Measurements from ENCODE around the gene CRBN.

DNA sequence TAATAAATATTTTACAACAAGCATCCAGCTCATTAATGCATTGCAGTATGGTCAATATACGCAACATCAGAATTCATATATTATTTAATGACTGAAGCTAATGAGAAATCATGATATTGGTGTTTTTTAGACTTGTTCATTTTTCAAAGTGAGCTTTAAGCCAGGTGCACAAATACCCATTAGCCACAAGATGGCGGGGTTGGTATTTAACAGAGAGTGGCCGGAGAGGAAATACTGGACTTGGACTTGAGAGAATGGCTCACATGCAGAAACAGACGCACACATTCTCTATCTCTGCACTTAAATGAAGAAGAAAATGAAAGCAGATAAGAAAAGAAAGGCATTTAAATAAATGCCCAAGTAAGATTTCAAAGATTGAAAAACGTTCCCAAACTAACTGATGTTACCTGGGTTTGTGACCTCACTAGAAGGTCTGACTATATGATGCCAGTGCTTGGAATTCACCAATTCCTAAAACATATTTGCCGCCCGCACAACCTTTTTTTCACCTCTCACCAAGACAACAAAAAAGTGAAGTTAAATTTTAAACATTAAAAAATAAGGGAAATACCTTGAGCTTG lies 21.2 kb upstream of the CRBN start:
- TF ChIP-seq EZH2phosphoT487 (IDR thresholded peaks at IDR 0.05; ENCODE audit: insufficient read depth, low read depth) (no peak), EZH2 (IDR thresholded peaks at IDR 0.05; ENCODE audit: insufficient read depth, poor library complexity, severe bottlenecking) (no peak)
